GM12878 (cell line): ENCODE measurements around the gene TMPRSS11F. TPM values are rescaled to one million over a fixed set of nuclear protein-coding genes. Genes with fewer than 3 reads are reported as not detected.

Source experiments
- ATAC-seq: fragments of 200-7000 bp; cut with Tn5 transposase; 3 replicates; pipeline ENCODE4 v1.9.1; 2020; ENCODE audit warnings: mild to moderate bottlenecking, moderate library complexity
- BruUV-seq: library from RNA; stranded (reverse); fragments of 400-500 nt; replicated peaks from 2 replicates; lab custom pipeline; 2021; lab: Mats Ljungman, UMichigan
- CTCF ChIA-PET: fragments of 300-600 bp; sonication (Branson Sonifier 250); formaldehyde crosslinking; extraction: SDS; loops from one replicate; lab custom pipeline; 2021; ENCODE audit warnings: inconsistent platforms; lab: Yijun Ruan, JAX
- POLR2A ChIA-PET: fragments of 350-600 bp; formaldehyde crosslinking; extraction: SDS; loops from one replicate; lab custom pipeline; 2021; ENCODE audit warnings: inconsistent platforms; lab: Charles Lee
- RAD21 ChIA-PET: fragments of 300-600 bp; sonication (Branson Sonifier 250); formaldehyde crosslinking; loops from one replicate; lab custom pipeline; 2023; ENCODE audit warnings: antibody characterized with exemption; ENCODE audit not compliant: unreplicated experiment; lab: Charles Lee
- SMC1A ChIA-PET: fragments of 300-600 bp; sonication (Branson Sonifier 250); formaldehyde crosslinking; loops from one replicate; lab custom pipeline; 2023; ENCODE audit not compliant: unreplicated experiment, uncharacterized antibody; lab: Charles Lee
- DNase-seq: peaks from one replicate; pipeline ENCODE4 v3.0.0-alpha.2; 2011; ENCODE audit warnings: low read depth, low spot score
- FAIRE-seq: peaks from 3 replicates; lab custom pipeline; 2011; peaks lifted over from hg19 to GRCh38; lab: Jason Lieb, UNC
- H2AFZ ChIP-seq: 2 replicates; pipeline ENCODE4 v1.6.0; 2011; ENCODE audit warnings: low read depth, low read length, control low read depth; ENCODE audit not compliant: control insufficient read depth
- H3K27ac ChIP-seq: 2 replicates; pipeline ENCODE4 v1.5.1; 2011; ENCODE audit warnings: control low read depth; ENCODE audit not compliant: control insufficient read depth, insufficient read depth
- H3K27me3 ChIP-seq, 2 experiments: replicated peaks in 1 of 2; 2 replicates each; pipeline versions ENCODE4 v1.6.0 to v1.6.1; 2011; ENCODE audit warnings: low read length in 1 of 2; ENCODE audit not compliant: control insufficient read depth in 2 of 2, insufficient read depth in 2 of 2
- H3K36me3 ChIP-seq, 2 experiments: 2 replicates each; pipeline ENCODE4 v1.5.1; 2011; ENCODE audit warnings: low read length in 1 of 2; ENCODE audit not compliant: control insufficient read depth in 2 of 2, insufficient read depth in 2 of 2
- H3K4me1 ChIP-seq: 2 replicates; pipeline ENCODE4 v1.6.1; 2011; ENCODE audit warnings: mild to moderate bottlenecking, low read length, moderate library complexity, mixed read lengths; ENCODE audit not compliant: control insufficient read depth, insufficient read depth
- H3K4me2 ChIP-seq: 2 replicates; pipeline ENCODE4 v1.6.0; 2011; ENCODE audit warnings: control low read depth; ENCODE audit not compliant: control insufficient read depth, insufficient read depth
- H3K4me3 ChIP-seq: fragments of 200-600 bp; sonication (generic); 2 replicates; pipeline ENCODE4 v1.5.1; 2016
- H3K79me2 ChIP-seq: 2 replicates; pipeline ENCODE4 v1.6.0; 2011; ENCODE audit warnings: low read length; ENCODE audit not compliant: control insufficient read depth, insufficient read depth
- H3K9ac ChIP-seq: 2 replicates; pipeline ENCODE4 v1.8.0; 2011; ENCODE audit warnings: low read length, control low read depth, mixed read lengths; ENCODE audit not compliant: control insufficient read depth, insufficient read depth
- H3K9me3 ChIP-seq: replicated peaks from 3 replicates; pipeline ENCODE4 v1.5.1; 2011; ENCODE audit warnings: mild to moderate bottlenecking, low read length; ENCODE audit not compliant: control insufficient read depth, insufficient read depth
- H4K20me1 ChIP-seq: 2 replicates; pipeline ENCODE4 v1.6.0; 2011; ENCODE audit not compliant: control insufficient read depth, insufficient read depth
- NKRF ChIP-seq: fragments of 450-650 bp; conservative IDR thresholded peaks from 2 replicates; pipeline ENCODE4 v1.6.1; 2017; ENCODE audit warnings: mild to moderate bottlenecking, moderate library complexity
- RELB ChIP-seq: fragments of 450-650 bp; IDR thresholded peaks from 2 replicates; pipeline ENCODE4 v1.6.1; 2017; ENCODE audit warnings: low read depth, mild to moderate bottlenecking, moderate library complexity
- TCF12 ChIP-seq: IDR thresholded peaks from 2 replicates; pipeline ENCODE4 v1.6.1; 2011; ENCODE audit warnings: low read depth, mild to moderate bottlenecking, low read length
- YBX1 ChIP-seq: fragments of 450-650 bp; IDR thresholded peaks from 2 replicates; pipeline ENCODE4 v1.6.1; 2016; ENCODE audit warnings: antibody characterized with exemption
- ZNF274 ChIP-seq: IDR thresholded peaks from one replicate; pipeline ENCODE4 v1.8.0; 2011; ENCODE audit not compliant: insufficient read length, insufficient read depth
- WGBS: methylation state at CpG from one replicate; pipeline ENCODE4 v1.1.6; 2016; ENCODE audit warnings: low lambda C conversion rate; ENCODE audit not compliant: insufficient replicate concordance, insufficient coverage; ENCODE audit errors: missing lambda C conversion rate; 5-methylcytosine and 5-hydroxymethylcytosine counted together
- in situ Hi-C: fragments of 300-500 bp; cut with MboI; formaldehyde crosslinking; loops from 9 replicates; pipeline ENCODE4 v1.14.3; 2018; ENCODE audit warnings: mixed read lengths
- intact Hi-C: fragments of 100-400 bp; cut with micrococcal nuclease; formaldehyde crosslinking; loops from one replicate; pipeline ENCODE4 v1.14.2; 2022; ENCODE audit not compliant: unreplicated experiment
- polyA plus RNA-seq, 11 experiments: library from polyadenylated mRNA; depleted of rRNA in 4 of 11; unstranded in 6 of 11; stranded (reverse) in 5 of 11; fragments of >200 nt; fragmentation: Nextera tagmentation in 4 of 11; fragmentation: Illumina TruSeq in 1 of 11; extraction: Ambion mirVana in 4 of 11; extraction: Trizol in 1 of 11; gene quantifications; 1 replicate in 1 of 11; 2 replicates in 10 of 11; pipeline versions ENCODE4 v1.2.1 to v1.2.3, GENCODE V29; 2011 to 2016; ENCODE audit warnings: inconsistent platforms in 2 of 11, missing spikeins in 2 of 11, low read depth in 1 of 11
- total RNA-seq, 4 experiments: library from RNA; depleted of rRNA in 3 of 4; stranded (reverse); fragments of >200 nt in 3 of 4; fragmentation: Illumina TruSeq in 1 of 4; extraction: Trizol in 1 of 4; gene quantifications; 2 replicates each; pipeline versions ENCODE4 v1.2.1 to v1.2.3, GENCODE V29; 2013 to 2021
- TF ChIP-seq, protein P1 (sequence below): IDR thresholded peaks from 2 replicates; pipeline ENCODE4 v1.6.1; 2012; ENCODE audit warnings: low read depth, low read length, improper control_type of control experiment
- TF ChIP-seq, protein P2 (sequence below): fragments of 450-650 bp; IDR thresholded peaks from 2 replicates; pipeline ENCODE4 v1.6.1; 2016; ENCODE audit warnings: mild to moderate bottlenecking
- TF ChIP-seq, protein P3 (sequence below): IDR thresholded peaks from 2 replicates; pipeline ENCODE4 v1.6.1; 2012; ENCODE audit warnings: mild to moderate bottlenecking, low read depth, low read length

Gene TMPRSS11F
- total and polyA plus RNA-seq, 10 of the 15 experiments (the other 5 are each of a cell fraction or from before 2014, with no cell fraction given): not detected

GRCh38 chr4:68076194-68076593 is 53.5 kb downstream of the TMPRSS11F start:
- CTCF ChIA-PET: no interaction called here
- no TSS peak for BruUV-seq
- Histone ChIP-seq H3K79me2 (no peaks in the 10 kb centered on the region), H3K4me3 (no peak overlapping the region), H3K27ac (no peak overlapping the region), H3K4me1 (no peaks in the 10 kb centered on the region), H3K9me3 (no peaks in the 10 kb centered on the region), H3K27me3 (no peaks in the 10 kb centered on the region), H3K9ac (no peak overlapping the region), H3K4me2 (no peak overlapping the region), H2AFZ (no peak overlapping the region), H3K36me3 (no peaks in the 10 kb centered on the region), H4K20me1 (no peaks in the 10 kb centered on the region)
- intact Hi-C loops: no loop called here
- FAIRE-seq (no peak), DNase-seq (no peak), ATAC-seq (no peak)
- WGBS: 48% methylated on average over 2 of the region's 2 CpGs
- RAD21 ChIA-PET: no interaction called here
- in situ Hi-C loops: no loop called here
- POLR2A ChIA-PET: no interaction called here
- TF ChIP-seq, protein P1, sequence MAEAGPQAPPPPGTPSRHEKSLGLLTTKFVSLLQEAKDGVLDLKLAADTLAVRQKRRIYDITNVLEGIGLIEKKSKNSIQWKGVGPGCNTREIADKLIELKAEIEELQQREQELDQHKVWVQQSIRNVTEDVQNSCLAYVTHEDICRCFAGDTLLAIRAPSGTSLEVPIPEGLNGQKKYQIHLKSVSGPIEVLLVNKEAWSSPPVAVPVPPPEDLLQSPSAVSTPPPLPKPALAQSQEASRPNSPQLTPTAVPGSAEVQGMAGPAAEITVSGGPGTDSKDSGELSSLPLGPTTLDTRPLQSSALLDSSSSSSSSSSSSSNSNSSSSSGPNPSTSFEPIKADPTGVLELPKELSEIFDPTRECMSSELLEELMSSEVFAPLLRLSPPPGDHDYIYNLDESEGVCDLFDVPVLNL: no peak
- TF ChIP-seq, protein P2, sequence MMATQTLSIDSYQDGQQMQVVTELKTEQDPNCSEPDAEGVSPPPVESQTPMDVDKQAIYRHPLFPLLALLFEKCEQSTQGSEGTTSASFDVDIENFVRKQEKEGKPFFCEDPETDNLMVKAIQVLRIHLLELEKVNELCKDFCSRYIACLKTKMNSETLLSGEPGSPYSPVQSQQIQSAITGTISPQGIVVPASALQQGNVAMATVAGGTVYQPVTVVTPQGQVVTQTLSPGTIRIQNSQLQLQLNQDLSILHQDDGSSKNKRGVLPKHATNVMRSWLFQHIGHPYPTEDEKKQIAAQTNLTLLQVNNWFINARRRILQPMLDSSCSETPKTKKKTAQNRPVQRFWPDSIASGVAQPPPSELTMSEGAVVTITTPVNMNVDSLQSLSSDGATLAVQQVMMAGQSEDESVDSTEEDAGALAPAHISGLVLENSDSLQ: no peak
- SMC1A ChIA-PET: no interaction called here

GRCh38 chr4:68074397-68074796 is 55.3 kb downstream of the TMPRSS11F start:
- Histone ChIP-seq H3K27ac (no peak overlapping the region), H4K20me1 (no peaks in the 10 kb centered on the region), H3K27me3 (no peaks in the 10 kb centered on the region), H3K9ac (no peak overlapping the region), H3K4me1 (no peaks in the 10 kb centered on the region), H3K36me3 (no peaks in the 10 kb centered on the region), H2AFZ (no peak overlapping the region), H3K4me2 (no peak overlapping the region), H3K79me2 (no peaks in the 10 kb centered on the region), H3K9me3 (no peaks in the 10 kb centered on the region), H3K4me3 (no peak overlapping the region)
- SMC1A ChIA-PET: interaction anchor here (1.5 kb wide), 1 partner anchor 13 kb away, joined by 3 read pairs; no protein-coding TSS in a partner anchor
- ATAC-seq: no peak
- intact Hi-C loops (no loop called here), in situ Hi-C loops (no loop called here)
- CTCF ChIA-PET: interaction anchor here (1.3 kb wide), 1 partner anchor 14 kb away, joined by 3 read pairs; no protein-coding TSS in a partner anchor
- RAD21 ChIA-PET: no interaction called here
- POLR2A ChIA-PET: no interaction called here
- FAIRE-seq: no peak
- DNase-seq: no peak
- no TSS peak for BruUV-seq
- TF ChIP-seq ZNF274 (no peak), YBX1 (no peak), RELB (no peak), NKRF (no peak), TCF12 (no peak)
- TF ChIP-seq, protein P3, sequence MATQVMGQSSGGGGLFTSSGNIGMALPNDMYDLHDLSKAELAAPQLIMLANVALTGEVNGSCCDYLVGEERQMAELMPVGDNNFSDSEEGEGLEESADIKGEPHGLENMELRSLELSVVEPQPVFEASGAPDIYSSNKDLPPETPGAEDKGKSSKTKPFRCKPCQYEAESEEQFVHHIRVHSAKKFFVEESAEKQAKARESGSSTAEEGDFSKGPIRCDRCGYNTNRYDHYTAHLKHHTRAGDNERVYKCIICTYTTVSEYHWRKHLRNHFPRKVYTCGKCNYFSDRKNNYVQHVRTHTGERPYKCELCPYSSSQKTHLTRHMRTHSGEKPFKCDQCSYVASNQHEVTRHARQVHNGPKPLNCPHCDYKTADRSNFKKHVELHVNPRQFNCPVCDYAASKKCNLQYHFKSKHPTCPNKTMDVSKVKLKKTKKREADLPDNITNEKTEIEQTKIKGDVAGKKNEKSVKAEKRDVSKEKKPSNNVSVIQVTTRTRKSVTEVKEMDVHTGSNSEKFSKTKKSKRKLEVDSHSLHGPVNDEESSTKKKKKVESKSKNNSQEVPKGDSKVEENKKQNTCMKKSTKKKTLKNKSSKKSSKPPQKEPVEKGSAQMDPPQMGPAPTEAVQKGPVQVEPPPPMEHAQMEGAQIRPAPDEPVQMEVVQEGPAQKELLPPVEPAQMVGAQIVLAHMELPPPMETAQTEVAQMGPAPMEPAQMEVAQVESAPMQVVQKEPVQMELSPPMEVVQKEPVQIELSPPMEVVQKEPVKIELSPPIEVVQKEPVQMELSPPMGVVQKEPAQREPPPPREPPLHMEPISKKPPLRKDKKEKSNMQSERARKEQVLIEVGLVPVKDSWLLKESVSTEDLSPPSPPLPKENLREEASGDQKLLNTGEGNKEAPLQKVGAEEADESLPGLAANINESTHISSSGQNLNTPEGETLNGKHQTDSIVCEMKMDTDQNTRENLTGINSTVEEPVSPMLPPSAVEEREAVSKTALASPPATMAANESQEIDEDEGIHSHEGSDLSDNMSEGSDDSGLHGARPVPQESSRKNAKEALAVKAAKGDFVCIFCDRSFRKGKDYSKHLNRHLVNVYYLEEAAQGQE: no peak
